GM10266 (cell line): ENCODE measurements around the gene KRT79.

ENCODE experiments used
- DNase-seq: peaks from one replicate; pipeline ENCODE4 v3.0.0; 2012; ENCODE audit errors: extremely low spot score
- TF ChIP-seq, protein P1 (sequence below): IDR thresholded peaks from 2 replicates; pipeline ENCODE4 v1.5.1; 2012; ENCODE audit warnings: mild to moderate bottlenecking, low read depth; ENCODE audit not compliant: control insufficient read depth, insufficient read depth; ENCODE audit errors: missing control alignments

KRT79 gene

DNA sequence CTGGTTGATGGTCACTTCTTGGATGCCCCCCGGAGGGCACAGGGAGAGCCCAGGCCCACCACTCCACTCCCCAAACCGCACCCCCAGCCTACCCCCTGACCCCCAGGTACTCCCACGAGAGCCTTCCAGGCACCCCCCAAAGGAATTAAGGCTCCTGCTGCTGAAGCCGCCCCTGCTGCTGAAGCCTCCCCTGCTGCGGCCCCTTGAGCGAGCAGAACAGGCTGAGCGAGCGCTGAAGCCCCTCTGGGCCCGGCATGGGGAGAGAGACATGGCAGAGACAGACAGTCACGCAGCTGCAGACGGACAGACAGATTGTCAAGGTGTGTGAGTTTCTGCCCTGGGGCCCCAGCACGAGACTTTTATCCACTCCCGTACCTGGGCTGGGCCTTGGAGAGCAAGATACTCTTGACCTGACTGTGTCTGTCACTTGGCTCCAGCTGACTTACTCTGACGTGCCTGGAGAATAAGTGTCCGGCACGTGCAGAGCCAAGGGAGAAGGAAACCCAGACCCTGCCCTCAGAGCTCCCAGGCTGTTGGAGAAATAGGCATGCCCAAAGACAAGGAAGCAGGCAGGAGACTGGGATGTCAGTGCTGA, 14.6 kb upstream of the KRT79 start, which contains the start of gene KRT78:
TSS of gene KRT78 (minus strand) at position 334 of the 595 bp plus-strand sequence. CDS start at position 270, 64 bp downstream.
- no peak for DNase-seq
- TF ChIP-seq, protein P1, sequence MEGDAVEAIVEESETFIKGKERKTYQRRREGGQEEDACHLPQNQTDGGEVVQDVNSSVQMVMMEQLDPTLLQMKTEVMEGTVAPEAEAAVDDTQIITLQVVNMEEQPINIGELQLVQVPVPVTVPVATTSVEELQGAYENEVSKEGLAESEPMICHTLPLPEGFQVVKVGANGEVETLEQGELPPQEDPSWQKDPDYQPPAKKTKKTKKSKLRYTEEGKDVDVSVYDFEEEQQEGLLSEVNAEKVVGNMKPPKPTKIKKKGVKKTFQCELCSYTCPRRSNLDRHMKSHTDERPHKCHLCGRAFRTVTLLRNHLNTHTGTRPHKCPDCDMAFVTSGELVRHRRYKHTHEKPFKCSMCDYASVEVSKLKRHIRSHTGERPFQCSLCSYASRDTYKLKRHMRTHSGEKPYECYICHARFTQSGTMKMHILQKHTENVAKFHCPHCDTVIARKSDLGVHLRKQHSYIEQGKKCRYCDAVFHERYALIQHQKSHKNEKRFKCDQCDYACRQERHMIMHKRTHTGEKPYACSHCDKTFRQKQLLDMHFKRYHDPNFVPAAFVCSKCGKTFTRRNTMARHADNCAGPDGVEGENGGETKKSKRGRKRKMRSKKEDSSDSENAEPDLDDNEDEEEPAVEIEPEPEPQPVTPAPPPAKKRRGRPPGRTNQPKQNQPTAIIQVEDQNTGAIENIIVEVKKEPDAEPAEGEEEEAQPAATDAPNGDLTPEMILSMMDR = no peak

DNA sequence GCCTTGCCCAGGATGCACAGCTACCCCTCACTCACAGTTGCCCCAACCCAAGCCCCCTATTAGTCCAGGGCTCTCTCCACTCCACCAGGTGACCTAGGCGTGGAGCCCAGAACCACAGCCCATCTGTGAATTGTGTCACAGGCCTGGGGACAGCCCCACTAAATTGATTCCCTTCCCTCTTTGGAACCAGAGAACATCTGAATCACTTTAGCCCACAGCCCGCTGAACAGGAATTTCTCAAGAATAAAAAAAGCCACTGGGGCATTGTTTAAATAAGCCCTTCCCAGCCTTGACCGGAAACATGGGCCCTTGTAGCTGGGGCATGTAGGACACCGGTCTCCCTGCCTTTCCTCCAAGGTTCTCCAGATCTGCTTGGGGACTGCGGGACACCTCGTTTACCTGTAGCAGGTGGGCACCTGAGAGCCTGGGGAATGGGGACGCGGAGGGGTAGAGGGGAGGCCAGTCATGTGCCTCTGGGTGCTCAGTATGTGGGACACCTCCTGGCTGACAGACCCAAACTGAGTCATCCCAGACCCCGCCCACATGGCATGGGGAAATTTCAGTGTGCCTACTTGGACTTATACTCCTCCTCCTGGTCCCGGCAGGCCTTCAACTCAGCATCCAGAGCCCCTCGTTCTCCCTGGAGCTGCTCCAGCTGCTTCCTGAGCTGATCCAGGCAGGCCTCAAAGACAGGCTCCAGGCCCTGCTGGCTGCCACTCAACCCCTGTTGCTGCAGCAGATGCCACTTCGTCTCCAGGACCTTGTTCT, 13.4 kb upstream of the KRT79 start:
- TF ChIP-seq, protein P1 = no peak
- DNase-seq = no peak

DNA sequence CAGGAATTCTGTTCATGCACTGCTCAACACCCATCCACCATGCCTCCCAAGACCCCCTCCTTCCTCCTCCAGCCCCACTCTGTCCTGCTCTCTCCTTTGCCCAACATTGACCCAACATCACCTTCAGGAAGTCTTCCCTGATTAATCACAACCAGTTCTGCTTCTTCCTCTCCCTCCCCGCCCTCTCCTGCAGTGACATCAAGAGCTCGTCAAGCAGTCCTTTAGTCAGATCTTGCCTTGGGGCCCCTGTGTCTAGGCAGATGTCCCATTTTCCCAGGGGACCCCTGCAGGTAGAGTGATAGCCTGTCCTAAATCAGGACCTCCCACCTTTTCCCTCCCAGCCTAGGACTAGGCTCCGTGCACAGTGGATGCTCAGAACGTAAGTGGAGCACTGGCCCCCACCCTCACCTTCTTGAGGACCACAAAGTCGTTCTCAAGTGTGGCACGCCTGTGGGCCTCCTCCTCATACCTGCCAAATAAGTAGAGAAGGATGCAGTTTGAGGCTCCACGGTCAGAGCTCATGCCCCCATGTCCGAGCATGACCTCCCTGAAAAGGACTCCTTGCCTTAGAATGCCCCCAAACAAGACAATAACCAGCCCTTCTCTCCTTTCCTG, 12.4 kb upstream of the KRT79 start:
- DNase-seq = no peak
- TF ChIP-seq, protein P1 = no peak

DNA sequence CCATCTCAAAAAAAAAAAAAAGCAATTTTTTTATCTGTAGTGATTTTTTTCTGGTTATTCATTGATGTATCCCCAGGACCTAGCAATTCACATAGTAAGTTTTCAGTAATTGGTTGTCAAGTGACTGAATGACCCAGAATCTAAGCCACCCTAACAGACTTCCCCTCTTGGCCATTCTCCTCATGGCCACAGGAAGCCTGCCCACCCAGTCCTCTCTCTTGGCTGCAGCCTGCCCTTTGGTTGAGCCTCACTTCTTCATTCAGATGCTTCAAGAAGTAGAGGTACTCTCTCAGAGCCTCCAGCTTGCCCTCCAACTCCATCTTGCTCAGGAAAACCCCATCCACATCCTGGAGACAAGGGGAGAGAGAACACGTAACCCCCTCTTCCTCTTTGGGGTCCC, 11.8 kb upstream of the KRT79 start:
- DNase-seq = no peak
- TF ChIP-seq, protein P1 = no peak

DNA sequence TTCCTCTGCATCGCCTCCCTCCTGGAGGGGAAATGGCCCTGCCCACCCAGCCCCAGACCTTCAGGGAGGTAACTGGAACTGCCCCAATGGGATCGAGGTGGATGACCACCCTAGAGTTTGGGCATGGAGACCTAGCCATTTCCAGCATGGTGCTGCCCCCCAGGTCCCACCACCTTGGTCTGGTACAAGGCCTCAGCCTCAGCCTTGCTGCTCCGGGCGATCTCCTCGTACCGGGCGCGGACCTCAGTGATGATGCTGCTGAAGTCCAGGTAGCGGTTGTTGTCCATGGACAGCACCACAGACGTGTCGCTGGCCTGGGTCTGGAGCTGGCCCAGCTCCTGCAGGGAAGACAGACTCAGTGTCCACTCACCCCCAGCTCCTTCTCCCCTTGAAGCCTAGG, 10.3 kb upstream of the KRT79 start:
- no peak for DNase-seq
- TF ChIP-seq, protein P1 = no peak

DNA sequence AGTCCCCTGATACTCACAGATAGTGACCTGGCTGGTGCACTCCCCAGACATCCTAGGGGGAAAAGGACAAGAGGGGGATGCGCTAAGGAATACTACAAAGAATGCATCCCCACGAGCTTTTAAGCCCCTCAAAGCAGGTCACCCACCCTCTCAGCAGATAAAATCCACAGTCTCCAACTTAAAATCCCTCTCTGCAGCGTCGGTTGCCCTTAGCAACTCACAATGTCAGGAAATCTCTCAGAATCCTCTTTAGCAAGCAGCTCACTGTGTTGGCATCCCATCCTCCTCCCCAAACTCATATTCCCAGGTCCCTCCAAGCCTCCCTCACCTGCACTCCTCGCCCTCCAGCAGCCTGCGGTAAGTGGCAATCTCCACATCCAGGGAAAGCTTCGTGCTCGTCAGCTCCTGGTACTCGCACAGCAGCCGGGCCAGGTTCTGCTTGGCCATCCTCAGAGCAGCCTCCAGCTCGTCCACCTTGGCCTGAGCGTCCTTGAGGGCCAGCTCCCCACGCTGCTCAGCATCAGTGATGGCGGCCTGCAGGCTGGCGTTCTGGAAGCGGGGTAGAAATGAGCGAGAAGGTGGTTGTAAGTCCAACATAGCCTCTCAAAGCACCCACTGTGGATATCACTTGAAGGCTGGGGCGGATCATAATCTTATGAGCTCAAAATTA, 5.5 kb upstream of the KRT79 start:
- DNase-seq = no peak

More for the DNA sequence above, 5.5 kb upstream of the KRT79 start:
- TF ChIP-seq, protein P1 = no peak
